Subcutaneous adipose tissue (tissue), 4 donors: ENCODE results near the gene PCDHGC5. TPM values are rescaled to one million over a fixed set of nuclear protein-coding genes. Genes with fewer than 3 reads are reported as not detected.

Experiments
- total RNA-seq, 4 donors: library from RNA; depleted of rRNA; stranded (reverse); fragments of >200 nt; gene quantifications; one replicate each; pipeline ENCODE4 v1.1.0, GENCODE V29; 2016
- TF ChIP-seq, protein P1 (sequence below): fragments of 450-650 bp; IDR thresholded peaks from one replicate; pipeline ENCODE4 v1.5.1; 2016; ENCODE audit warnings: low read depth, mild to moderate bottlenecking, control low read depth, antibody characterized with exemption, moderate library complexity

PCDHGC5 gene
- total RNA-seq, 4 donors from 2014 or later, result 0.82 to 1.8 (median 1.2) TPM

DNA sequence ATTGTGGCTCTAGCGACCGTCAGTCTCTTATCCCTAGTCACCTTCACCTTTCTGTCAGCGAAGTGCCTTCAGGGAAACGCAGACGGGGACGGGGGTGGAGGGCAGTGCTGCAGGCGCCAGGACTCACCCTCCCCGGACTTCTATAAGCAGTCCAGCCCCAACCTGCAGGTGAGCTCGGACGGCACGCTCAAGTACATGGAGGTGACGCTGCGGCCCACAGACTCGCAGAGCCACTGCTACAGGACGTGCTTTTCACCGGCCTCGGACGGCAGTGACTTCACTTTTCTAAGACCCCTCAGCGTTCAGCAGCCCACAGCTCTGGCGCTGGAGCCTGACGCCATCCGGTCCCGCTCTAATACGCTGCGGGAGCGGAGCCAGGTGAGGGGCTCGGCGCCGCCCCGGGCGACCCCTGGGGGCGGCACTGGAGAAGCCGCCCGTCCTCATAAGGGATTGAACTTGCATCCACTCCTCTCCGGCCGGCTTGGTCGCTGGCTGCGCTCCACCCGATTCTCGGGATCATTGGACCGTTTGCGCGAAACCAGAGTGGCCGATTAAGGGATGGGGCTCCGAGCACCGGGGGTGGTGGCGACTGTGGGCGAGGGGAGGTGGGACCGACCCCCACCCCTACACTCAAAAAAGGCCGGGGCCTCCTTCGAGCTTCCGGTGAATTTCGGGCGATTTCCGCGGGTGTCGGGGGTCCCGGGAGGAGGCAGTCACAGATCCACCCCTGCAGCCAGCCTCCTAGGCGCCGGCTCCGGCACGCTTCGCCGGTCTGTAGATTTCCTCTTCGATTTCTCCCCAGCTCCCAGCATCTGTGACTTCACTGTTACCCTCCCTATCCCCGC, 2.7 kb downstream of the PCDHGC5 start:
- TF ChIP-seq, protein P1, sequence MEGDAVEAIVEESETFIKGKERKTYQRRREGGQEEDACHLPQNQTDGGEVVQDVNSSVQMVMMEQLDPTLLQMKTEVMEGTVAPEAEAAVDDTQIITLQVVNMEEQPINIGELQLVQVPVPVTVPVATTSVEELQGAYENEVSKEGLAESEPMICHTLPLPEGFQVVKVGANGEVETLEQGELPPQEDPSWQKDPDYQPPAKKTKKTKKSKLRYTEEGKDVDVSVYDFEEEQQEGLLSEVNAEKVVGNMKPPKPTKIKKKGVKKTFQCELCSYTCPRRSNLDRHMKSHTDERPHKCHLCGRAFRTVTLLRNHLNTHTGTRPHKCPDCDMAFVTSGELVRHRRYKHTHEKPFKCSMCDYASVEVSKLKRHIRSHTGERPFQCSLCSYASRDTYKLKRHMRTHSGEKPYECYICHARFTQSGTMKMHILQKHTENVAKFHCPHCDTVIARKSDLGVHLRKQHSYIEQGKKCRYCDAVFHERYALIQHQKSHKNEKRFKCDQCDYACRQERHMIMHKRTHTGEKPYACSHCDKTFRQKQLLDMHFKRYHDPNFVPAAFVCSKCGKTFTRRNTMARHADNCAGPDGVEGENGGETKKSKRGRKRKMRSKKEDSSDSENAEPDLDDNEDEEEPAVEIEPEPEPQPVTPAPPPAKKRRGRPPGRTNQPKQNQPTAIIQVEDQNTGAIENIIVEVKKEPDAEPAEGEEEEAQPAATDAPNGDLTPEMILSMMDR, result no peak

DNA sequence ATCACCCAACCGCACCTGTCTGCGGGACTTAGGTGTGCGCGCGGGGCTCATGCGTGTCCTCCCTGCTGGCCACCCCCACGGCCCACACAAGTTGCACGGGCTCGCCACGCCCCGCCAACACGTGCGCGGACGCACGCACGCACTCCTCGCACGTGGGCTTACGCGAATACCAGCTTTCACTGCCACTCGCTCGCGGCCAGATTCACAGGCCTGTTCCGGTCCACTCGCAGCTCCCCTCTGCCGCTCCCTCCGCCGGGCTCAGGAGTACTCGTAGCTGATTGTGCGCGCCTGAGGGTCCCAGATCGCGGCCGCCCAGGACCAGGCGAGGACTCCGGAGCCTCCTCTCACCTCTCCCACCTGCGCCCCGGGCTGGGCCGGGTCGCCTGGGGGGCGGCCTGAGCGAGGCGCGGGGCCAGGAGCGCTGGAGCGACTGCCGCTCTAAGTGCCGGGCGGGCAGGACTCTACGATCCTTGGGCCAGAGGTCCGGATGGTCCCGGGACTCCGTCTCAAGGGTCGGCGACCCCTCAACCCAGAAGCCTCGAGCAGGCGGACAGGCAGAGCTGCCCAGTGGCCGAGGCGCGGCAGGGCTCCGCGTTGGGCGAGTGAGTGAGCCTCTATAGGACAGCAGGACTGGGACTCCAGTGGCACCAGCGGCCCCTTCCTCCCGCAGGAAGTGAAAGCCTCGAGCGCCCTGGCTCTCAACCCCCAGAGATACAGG, 3.4 kb downstream of the PCDHGC5 start:
- TF ChIP-seq, protein P1, result no peak

DNA sequence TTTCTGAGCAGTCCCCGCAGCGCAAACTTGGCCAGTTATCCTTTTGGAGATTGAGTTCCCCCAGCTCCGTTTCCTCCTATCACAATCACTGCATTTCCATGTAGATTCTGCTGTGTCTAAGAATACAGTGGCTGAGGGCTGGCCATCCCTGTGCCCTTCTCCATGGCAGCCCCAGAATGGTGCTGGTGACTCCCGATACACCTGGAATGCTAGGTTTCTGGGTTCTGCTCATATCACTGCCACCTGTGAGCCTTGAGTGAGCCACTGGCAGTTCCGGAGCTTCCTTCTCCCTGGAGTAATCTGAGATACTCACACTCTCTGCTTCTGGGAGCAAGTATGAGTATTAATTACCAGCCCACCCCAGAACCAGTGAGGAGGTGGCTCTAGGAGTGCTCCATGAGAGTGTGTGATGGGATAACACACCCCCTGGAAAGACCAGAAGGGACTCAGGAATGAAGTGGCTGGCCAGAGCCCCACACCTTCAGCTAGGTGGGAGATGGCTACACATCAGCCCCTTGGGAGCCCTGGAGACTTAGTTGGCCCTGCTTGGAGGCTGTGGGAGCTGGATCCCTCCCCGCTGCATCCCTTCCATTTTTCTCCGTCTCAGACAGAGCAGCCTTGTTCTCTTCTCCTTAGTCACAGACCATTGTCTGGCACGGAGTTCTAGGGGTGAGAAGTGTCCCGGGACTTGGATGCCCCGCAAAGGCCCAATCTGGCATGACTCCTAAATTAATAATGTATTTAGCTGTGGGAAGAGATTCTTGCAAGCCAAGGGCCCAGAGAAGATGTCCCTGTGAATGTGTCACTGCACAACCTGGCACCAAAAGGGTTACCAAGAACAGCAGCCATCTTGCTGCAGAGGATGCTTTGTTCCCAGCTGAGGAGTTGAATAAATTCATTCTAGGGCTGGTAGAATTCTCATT, 4.9 kb downstream of the PCDHGC5 start:
- TF ChIP-seq, protein P1, result no peak

DNA sequence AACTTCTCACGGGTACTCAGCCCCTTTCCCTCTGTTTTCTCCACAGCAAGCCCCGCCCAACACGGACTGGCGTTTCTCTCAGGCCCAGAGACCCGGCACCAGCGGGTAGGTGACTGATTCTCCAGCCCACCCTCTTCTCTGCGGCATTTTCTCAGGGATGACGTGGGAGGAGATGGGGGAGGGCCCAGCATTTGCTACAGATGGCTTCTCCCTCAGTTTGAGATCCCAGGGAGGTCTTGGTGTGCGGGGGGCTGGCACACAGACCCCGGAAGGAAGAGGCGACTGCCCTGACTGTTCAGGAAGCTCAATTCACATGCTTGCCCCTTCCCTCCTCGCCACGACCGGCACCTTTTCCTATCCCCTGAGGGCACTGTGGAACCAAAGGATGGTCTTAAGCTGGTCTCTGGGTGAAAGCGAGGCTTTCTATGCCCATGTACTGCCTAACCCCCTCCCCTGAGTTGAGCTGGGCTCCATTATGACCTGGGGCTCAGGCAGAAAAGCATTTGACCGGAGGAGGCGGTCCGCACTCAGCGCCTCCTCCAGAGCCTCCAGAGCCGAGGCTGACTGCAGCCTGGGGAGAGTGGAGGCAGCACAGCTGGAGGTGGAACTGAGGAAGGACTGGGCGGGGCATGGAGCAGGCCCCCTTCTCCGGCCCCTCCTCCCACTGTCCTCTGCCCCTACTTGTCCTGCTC, 6.0 kb downstream of the PCDHGC5 start:
- TF ChIP-seq, protein P1, result no peak

DNA sequence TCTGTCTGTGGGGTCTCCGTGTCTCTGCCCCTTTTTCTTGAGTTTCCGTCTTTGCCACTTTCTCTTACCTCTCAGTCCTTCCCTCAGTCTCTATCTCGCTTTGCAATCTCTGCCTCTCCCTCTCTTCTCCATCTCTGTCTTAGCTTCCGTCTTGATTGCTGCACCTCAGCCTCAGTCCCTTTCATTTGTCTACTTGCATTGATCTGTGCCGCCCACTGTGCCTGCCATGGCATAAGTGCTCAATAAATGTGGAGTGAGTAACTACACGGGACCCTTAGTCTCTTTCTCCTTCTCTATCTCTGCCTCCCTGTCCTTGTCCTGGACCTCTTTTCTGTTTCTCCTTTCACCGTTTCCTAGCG, 6.6 kb downstream of the PCDHGC5 start:
- TF ChIP-seq, protein P1, result no peak

DNA sequence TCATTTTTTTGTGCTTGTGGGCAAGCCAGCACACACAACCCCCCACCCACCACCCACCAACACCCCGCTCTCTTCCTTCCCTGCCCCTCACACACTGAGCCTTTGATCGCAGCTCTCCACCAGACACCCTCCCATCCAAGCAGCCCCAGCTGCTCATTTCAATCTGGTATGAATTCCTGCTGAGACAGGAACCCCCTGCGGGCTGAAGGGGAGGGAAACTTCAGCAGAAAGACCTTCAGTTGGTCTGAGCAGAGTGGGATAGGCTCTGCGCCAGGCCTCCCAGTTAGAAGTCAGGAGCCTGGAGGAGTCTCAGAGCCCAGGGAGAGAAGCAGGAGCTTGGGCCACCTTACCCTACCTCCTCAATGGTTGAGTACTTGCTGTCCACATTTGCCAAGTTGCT, 7.2 kb downstream of the PCDHGC5 start:
- TF ChIP-seq, protein P1, result no peak
